HG02981 (cell line): ENCODE measurements around the gene ANP32A.

Experiments used
- ATAC-seq: cut with Tn5 transposase; IDR thresholded peaks from one replicate; pipeline ENCODE4 v1.9.1; 2021; ENCODE audit warnings: mild to moderate bottlenecking, moderate library complexity; ENCODE audit not compliant: unreplicated experiment

The ANP32A gene

GRCh38 chr15:68821190-68821840 is 620 bp upstream of the ANP32A start:
- peak; percentile 6 for ATAC-seq

DNA sequence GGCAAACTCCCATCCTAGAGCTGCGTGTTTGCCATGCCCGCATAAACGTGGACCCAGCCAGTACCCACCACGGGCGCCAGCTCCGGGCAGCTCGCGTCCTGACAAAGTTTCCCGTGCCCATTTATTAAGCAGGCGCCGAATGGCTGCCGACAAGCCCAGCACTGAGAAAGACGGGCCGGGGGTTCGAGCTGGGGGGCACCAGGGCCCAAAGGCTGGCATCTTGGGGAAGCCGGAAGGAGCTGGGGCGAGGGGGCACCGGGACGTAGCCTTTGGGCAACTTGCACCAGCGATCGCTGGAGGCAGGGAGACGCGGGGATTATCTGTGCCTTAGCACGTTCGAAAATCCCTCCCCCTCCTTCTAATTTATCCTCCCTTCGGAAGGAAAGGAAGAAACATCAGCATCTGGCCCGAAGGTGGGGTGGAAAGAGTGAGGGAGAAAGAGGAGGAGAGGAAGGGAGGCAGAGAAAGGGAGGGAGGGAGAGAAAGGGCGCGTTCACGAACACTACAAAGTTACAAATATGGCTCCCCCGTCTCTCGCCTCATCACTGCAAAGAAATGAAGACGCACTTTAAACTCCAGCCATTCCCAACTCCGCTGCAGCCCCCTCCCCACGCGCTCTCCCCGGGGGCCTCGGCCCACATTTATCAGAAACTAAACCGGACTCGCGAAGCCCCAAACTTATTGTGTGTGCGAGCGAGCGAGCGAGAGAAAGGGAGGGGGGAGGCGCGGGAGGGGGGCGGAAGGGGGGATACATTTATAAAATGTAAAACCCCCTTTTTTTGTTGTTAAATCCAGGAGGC is 1.0 kb downstream of the ANP32A start:
- no peak for ATAC-seq

- no peak for ATAC-seq
Measured at GRCh38 chr15:68818769-68819494, 1.8 kb downstream of the ANP32A start.

- no peak for ATAC-seq
Measured at GRCh38 chr15:68818066-68818768, 2.5 kb downstream of the ANP32A start.

DNA sequence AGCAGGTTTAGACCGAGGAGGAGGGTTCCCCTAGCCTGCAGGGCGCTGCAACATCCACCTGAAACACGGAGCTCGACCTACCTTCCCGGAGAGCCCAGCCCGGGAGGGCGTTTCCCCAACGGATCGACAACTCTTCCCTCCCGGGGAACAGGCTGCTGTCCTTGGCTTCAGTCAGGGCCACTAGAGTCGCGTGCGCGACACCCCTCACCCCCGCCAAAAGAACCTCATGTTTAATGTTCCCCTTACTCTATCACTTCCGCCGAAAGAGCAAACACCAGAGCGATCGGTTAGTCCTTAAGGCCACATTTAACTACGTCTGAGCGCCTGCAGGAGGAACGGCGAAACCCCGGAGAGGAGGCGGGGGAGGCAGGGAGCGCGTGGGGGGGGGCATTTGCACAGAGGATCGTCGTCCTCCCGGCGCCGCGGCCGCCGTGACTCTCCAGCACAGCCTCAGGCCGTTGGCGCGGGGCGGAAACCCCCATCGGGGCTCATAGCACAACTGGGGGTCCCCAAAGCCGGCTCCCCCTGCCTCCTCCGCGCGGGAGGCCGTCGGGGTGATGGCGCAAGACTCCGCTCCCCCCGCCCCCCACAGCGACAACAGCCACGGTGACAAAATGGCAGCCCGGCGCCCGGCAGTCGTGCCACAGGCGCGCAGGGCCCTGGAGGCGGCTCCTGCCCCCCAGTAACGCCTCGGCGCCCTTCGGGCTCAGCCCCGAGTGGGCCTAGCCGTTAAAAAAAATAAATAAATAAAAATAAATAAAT is 3.2 kb downstream of the ANP32A start:
- no peak for ATAC-seq

DNA sequence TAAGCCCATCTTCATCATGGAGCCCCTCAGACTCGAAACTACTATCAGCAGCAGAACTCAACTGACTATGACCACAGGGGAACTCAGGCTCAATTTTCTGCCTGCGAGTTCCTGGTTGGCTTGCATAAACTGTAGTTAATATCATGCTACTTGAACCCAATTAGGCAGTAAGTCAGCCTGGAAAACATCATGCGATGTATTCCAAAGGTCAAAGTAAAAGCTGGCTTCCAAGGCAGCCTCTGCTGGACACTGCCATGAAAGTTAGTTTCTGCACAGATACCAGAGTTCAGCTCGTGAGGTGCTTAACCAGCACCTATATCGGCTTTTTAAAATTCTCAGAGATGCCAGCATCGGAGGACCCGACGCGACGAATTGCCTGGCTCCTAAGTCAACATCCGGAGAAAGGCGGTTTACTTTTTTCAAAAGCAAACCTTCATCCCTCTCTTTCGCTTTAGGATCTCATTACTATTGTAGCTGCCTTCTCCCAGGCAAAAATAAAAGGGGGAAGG is 3.8 kb downstream of the ANP32A start:
- ATAC-seq: no peak

DNA sequence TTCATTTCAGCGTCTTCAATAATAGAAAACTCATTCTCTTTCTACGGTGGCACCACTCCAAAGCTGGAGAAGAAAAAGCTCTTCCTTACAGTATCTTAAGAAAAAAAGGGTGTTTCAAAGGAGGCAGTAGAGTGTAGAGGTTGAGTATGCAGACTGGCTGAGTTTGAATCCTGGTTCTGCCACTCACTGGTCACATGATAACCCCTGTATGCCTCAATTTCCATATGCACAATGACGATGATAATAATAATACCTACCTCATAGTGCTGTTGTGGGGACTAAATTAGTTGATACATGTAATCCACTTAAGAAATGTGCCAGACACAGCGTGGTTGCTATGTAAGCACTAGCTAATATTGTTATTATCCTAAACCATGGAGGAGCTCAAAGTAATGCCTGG is 4.5 kb downstream of the ANP32A start:
- ATAC-seq: no peak

- no peak for ATAC-seq
Measured at GRCh38 chr15:68815598-68815997, 5.1 kb downstream of the ANP32A start.

GRCh38 chr15:68814596-68814995 is 6.1 kb downstream of the ANP32A start:
- ATAC-seq: no peak

GRCh38 chr15:68812597-68813431 is 7.9 kb downstream of the ANP32A start:
- ATAC-seq: no peak

DNA sequence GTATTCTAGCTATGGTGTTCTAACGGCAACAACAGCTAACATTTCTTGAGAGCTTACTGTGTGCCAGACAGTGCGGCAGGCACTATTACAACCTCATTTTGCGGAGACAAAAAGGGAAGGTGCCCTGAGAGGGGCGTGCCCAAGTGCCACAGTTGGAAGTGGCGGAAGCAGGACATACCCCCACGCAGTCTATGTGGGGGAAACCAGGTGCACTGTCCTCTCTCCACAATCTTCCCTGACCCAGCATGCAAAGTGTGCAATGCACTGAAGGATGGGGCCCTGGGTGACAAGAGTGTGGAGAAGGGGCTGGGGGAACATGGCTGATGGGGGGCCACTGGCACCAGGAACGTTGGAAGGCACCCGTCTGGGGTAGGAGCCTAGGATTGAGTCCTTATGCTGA is 8.6 kb downstream of the ANP32A start:
- no peak for ATAC-seq

DNA sequence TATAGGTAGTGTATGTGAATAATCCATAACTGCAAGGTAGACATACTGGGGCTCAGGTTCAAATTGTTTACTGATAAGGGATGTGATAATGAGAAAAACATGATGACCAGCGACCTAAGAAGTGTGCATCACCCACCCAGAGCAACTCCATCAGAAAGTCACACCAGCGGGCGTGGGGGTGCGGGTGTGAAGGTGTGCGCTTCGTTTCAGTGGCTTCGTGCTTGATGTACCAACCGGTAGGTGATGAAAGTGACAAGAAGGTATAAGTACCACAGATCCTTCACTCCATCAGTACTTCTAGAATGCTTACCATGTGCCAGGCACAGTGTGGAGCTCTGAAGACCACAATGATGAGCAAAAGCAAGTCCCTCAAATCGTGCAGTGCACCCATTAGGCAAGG is 11.2 kb downstream of the ANP32A start:
- ATAC-seq: no peak

DNA sequence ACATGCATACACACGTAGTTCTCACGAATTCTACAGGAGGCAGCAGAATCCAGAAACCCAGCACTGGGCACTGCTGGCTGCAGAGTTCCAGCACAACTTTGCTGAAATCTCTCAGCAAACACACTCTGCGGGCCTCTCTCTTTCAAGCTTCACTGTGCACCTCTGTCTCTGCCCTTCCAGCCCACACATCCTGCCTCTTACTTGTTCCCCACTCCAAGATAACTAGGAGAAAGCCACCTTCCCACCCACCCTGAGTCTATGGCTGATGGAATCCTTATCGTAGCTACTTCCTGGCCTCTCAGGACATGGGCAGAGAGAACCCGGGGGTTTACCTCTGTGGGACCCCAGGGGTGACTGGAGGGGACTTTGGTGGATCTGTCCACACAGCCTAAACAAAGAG is 11.9 kb downstream of the ANP32A start:
- ATAC-seq: no peak

- ATAC-seq: no peak
Measured at GRCh38 chr15:68808091-68808490, 12.6 kb downstream of the ANP32A start.

- no peak for ATAC-seq
Measured at GRCh38 chr15:68807249-68807648, 13.4 kb downstream of the ANP32A start.

- no peak for ATAC-seq
Measured at GRCh38 chr15:68806220-68807060, 14.3 kb downstream of the ANP32A start.

- no peak for ATAC-seq
Measured at GRCh38 chr15:68802373-68802772, 18.3 kb downstream of the ANP32A start.

- no peak for ATAC-seq
Measured at GRCh38 chr15:68801572-68802148, 19.0 kb downstream of the ANP32A start.
